Heart left ventricle (tissue), 16 donors: ENCODE results near the gene MAGI1. TPM values are rescaled to one million over a fixed set of nuclear protein-coding genes. Genes with fewer than 3 reads are reported as not detected.
A peak's percentile ranks its signal among the peaks of the same experiment; 100 is the strongest.

Experiments
- ATAC-seq, 4 donors: fragments of 200-7000 bp; cut with Tn5 transposase; one replicate each; pipeline ENCODE4 v1.9.1; 2020 to 2022; ENCODE audit warnings: moderate library complexity in 4 of 4, mild to moderate bottlenecking in 3 of 4, moderate number of reproducible peaks in 1 of 4
- DNase-seq, 5 donors: peaks; one replicate each; pipeline ENCODE4 v3.0.0-alpha.2; 2020
- H3K27ac ChIP-seq, 12 donors: fragments of 200-600 bp; sonication (generic) in 4 of 12; one replicate each; pipeline versions ENCODE4 v1.5.0 to v1.8.0; 2016 to 2022; ENCODE audit warnings: mild to moderate bottlenecking in 2 of 12
- H3K27me3 ChIP-seq, 9 donors: fragments of 200-600 bp; sonication (generic) in 2 of 9; one replicate each; pipeline versions ENCODE4 v1.5.1 to v1.8.0; 2016 to 2022; ENCODE audit warnings: mild to moderate bottlenecking in 3 of 9
- H3K36me3 ChIP-seq, 9 donors: fragments of 200-600 bp; sonication (generic) in 2 of 9; one replicate each; pipeline versions ENCODE4 v1.5.0 to v1.8.0; 2018 to 2022; ENCODE audit warnings: mild to moderate bottlenecking in 2 of 9
- H3K4me1 ChIP-seq, 12 donors: fragments of 200-600 bp; sonication (generic) in 4 of 12; one replicate each; pipeline versions ENCODE4 v1.5.0 to v1.8.0; 2016 to 2022; ENCODE audit warnings: mild to moderate bottlenecking in 3 of 12
- H3K4me3 ChIP-seq, 12 donors: fragments of 200-600 bp; sonication (generic) in 4 of 12; one replicate each; pipeline versions ENCODE4 v1.5.0 to v1.8.0; 2017 to 2022; ENCODE audit warnings: mild to moderate bottlenecking in 9 of 12, moderate library complexity in 4 of 12
- H3K9me3 ChIP-seq, 12 donors: fragments of 200-600 bp; sonication (generic) in 4 of 12; one replicate each; pipeline versions ENCODE4 v1.5.0 to v1.8.0; 2016 to 2022; ENCODE audit warnings: mild to moderate bottlenecking in 1 of 12
- CTCF ChIP-seq, 12 donors: fragments of 200-600 bp; sonication (generic) in 4 of 12; IDR thresholded peaks; one replicate each; pipeline versions ENCODE4 v1.5.0 to v1.8.0; 2018 to 2022; ENCODE audit warnings: antibody characterized with exemption in 12 of 12, mild to moderate bottlenecking in 5 of 12
- POLR2A ChIP-seq, 2 donors: fragments of 450-650 bp; IDR thresholded peaks; one replicate each; pipeline ENCODE4 v1.6.1; 2017; ENCODE audit warnings: antibody characterized with exemption in 2 of 2, mild to moderate bottlenecking in 2 of 2, moderate library complexity in 2 of 2
- WGBS, 4 donors: extraction: QIAGEN DNeasy Blood & Tissue Kit in 2 of 4; methylation state at CpG; one replicate each; pipeline versions ENCODE4 v1.1.5 to v1.1.7; 2013 to 2018; 5-methylcytosine and 5-hydroxymethylcytosine counted together
- intact Hi-C, 10 donors: fragments of 100-400 bp; cut with DNase I; formaldehyde crosslinking; loops; one replicate each; pipeline versions ENCODE4 v1.11.1 to v1.14.2; 2022
- polyA plus RNA-seq, 2 donors: library from polyadenylated mRNA; stranded (reverse); fragments of 200-250 nt; gene quantifications; one replicate each; pipeline ENCODE4 v1.2.3, GENCODE V29; 2013
- total RNA-seq, 9 donors: library from RNA; depleted of rRNA in 2 of 9; stranded (reverse); fragments of >200 nt in 2 of 9; fragmentation: NEBNext Ultra II Directional in 3 of 9; extraction: Animal tissue kit (Norgen Biotek cat#: 25700) in 3 of 9; gene quantifications; one replicate each; pipeline versions ENCODE4 v1.1.0 to v1.2.4, GENCODE V29; 2016 to 2023
- donor health status: ischemic (EF 13 %, LVEDD 7.1; RV severe dilation, severe dysfunction).
- donor health status: healthy with polysubstance abuse.
- donor health status: DM: no; HTN: yes; CAD: no.
- donor health status: DM: no; HTN: no; CAD: no.
- donor health status: ischemic (EF 25% LVEDD 6.9; RV normal size, moderate dysfunction).
- donor health status: ischemic (EF 25% LVEDD 5.7; RV mildly dilated, moderate dysfunction).
- donor health status: healthy.
- donor health status: DM: yes; HTN: yes; CAD: no.
- donor health status: ischemic (EF 35%, LVEDD 5.7; RV mildly dilated, moderate dysfunction).
- donor health status: nonischemic (EF 11% LVEDD 7.7; RV severe dilation, severe dysfunction).
- donor health status: DM: yes; HTN: yes; CAD: no.
- donor health status: PGD.
- donor health status: ischemic (EF 29% LVEDD 5.4; RV normal size, mild dysfunction).
- donor health status: nonischemic (EF 23%, LVEDD 6.1; RV moderate dilation, normal function).

MAGI1 gene
- total and polyA plus RNA-seq, 11 donors: 18.5 to 52.1 (median 31.4) TPM

- ATAC-seq (no peak), DNase-seq (no peak)
- Histone ChIP-seq H3K9me3 (no peaks in the 10 kb centered on the region), H3K27ac (no peak overlapping the region), H3K4me1 (peaks cover 0 to 31% (median 16%) of the 10 kb centered on the region in 12 donors), H3K4me3 (no peak overlapping the region), H3K36me3 (no peaks in the 10 kb centered on the region), H3K27me3 (no peaks in the 10 kb centered on the region)
- TF ChIP-seq CTCF (IDR thresholded peaks at IDR 0.05): no peak
- TF ChIP-seq POLR2A (IDR thresholded peaks at IDR 0.05): no peak
- intact Hi-C loops: loop anchor here in 1 of 10 donors (10.0 kb wide), 1 partner anchor 140 kb away; no protein-coding TSS in a partner anchor
- WGBS, 4 donors: 64 to 87% (median 74%) methylated on average over 2 of the region's 2 CpGs
Observed at GRCh38 chr3:66055289-66055688, 16.6 kb upstream of the MAGI1 start.

GRCh38 chr3:66053550-66054094, 14.9 kb upstream of the MAGI1 start:
- peak in 4 of 5 donors; percentile 26 to 55 (median 45) for DNase-seq
- H3K36me3 ChIP-seq: no peaks in the 10 kb centered on the region
- ATAC-seq: peak; percentile 73 to 93 (median 83)
- H3K27me3 ChIP-seq: no peaks in the 10 kb centered on the region
- H3K27ac ChIP-seq: peak overlapping the region in 4 of 12 donors; percentile 5 to 47 (median 20)
- H3K9me3 ChIP-seq: no peaks in the 10 kb centered on the region
- H3K4me1 ChIP-seq: peaks cover 0 to 31% (median 16%) of the 10 kb centered on the region in 12 donors
- WGBS, 4 donors: 51 to 74% (median 60%) methylated on average over 6 to 7 of the region's 7 CpGs
- intact Hi-C loops: loop anchor here in 1 of 10 donors (10.0 kb wide), 1 partner anchor 141 kb away; no protein-coding TSS in a partner anchor
- TF ChIP-seq CTCF (IDR thresholded peaks at IDR 0.05): no peak
- no peak overlapping the region for H3K4me3 ChIP-seq

- Histone ChIP-seq H3K4me1 (peaks cover 0 to 35% (median 19%) of the 10 kb centered on the region in 12 donors), H3K9me3 (no peaks in the 10 kb centered on the region), H3K27me3 (no peaks in the 10 kb centered on the region), H3K27ac (peak overlapping the region in 3 of 12 donors; percentile 1 to 12 (median 9)), H3K4me3 (no peak overlapping the region), H3K36me3 (no peaks in the 10 kb centered on the region)
- TF ChIP-seq CTCF (IDR thresholded peaks at IDR 0.05) (no peak), POLR2A (IDR thresholded peaks at IDR 0.05) (no peak)
- WGBS, 4 donors: 59 to 67% (median 64%) methylated on average over 2 of the region's 2 CpGs
- DNase-seq (no peak), ATAC-seq (peak in 2 of 4 donors; percentile 39 to 63)
- intact Hi-C loops: loop anchor here in 1 of 10 donors (10.0 kb wide), 1 partner anchor 142 kb away; no protein-coding TSS in a partner anchor
Observed at GRCh38 chr3:66052721-66053549, 14.2 kb upstream of the MAGI1 start.

GRCh38 chr3:66050821-66051220, 12.1 kb upstream of the MAGI1 start:
- TF ChIP-seq POLR2A (IDR thresholded peaks at IDR 0.05): no peak
- no peak for TF ChIP-seq CTCF (IDR thresholded peaks at IDR 0.05)
- Histone ChIP-seq H3K4me3 (no peak overlapping the region), H3K36me3 (no peaks in the 10 kb centered on the region), H3K4me1 (peaks cover 0 to 45% (median 25%) of the 10 kb centered on the region in 12 donors), H3K27ac (no peak overlapping the region), H3K9me3 (no peaks in the 10 kb centered on the region), H3K27me3 (no peaks in the 10 kb centered on the region)
- whole genome bisulfite sequencing, 4 donors: 93 to 97% (median 96%) methylated on average over 2 of the region's 2 CpGs
- DNase-seq (no peak), ATAC-seq (no peak)
- intact Hi-C loops: loop anchor here in 1 of 10 donors (10.0 kb wide), 1 partner anchor 144 kb away; no protein-coding TSS in a partner anchor
